ENCODE measurements around the gene F5.

Gene F5

GRCh38 chr1:169588112-169588511 lies 1.8 kb upstream of the F5 start:
- H3K27ac ChIP-seq = no peak overlapping the region
- TF ChIP-seq CTCF (IDR thresholded peaks at IDR 0.05) = no peak
- DNase-seq (ENCODE audit: low spot score) = no peak
- H3K4me3 ChIP-seq = no peak overlapping the region

DNA sequence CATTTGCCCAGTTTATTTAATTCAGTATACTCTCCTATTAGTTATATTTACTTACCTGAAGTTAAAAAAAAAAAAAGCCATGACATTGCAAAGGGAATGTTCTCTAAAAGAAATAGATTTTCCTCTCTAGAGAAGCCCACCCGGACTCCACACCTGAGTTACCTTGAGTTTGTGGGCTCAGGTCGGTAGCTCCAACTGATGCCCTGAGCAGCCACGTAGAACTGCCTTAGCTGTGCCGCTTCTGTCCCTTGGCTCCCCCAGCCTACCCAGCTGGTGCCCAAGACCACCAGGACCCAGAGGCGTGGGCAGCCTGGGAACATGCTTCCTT lies 250 bp downstream of the F5 start:
- TF ChIP-seq CTCF (IDR thresholded peaks at IDR 0.05) = no peak
- no peak for DNase-seq (ENCODE audit: low spot score)
- Histone ChIP-seq H3K27ac (no peak overlapping the region), H3K4me3 (peak overlapping the region; percentile 60)

DNA sequence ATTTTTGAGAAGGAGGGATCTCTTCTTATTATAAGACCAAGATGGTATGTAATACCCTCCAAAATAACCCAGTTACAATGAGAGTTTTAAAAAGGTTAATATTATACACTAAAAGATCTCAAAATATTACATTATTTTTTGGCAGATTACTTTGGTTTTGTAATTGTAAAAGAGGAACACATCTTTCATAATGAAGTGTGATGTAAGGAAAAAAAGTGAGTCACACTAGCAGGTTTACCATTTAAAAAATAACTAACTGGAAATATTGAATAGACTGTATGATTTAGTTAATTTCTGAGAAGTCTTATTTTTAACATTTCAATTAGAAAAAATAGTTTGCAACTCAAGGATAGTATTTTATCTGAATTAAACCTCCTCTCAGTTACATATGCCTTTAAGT lies 1.1 kb downstream of the F5 start:
- no peak overlapping the region for H3K27ac ChIP-seq
- no peak for TF ChIP-seq CTCF (IDR thresholded peaks at IDR 0.05)
- DNase-seq (ENCODE audit: low spot score) = no peak

GRCh38 chr1:169584483-169585144 lies 1.7 kb downstream of the F5 start:
- DNase-seq (ENCODE audit: low spot score) = no peak
- H3K4me3 ChIP-seq = no peak overlapping the region
- H3K27ac ChIP-seq = no peak overlapping the region
- TF ChIP-seq CTCF (IDR thresholded peaks at IDR 0.05) = no peak

More for the DNA sequence above, 1.1 kb downstream of the F5 start:
- no peak overlapping the region for H3K4me3 ChIP-seq

- no peak overlapping the region for H3K27ac ChIP-seq
- DNase-seq (ENCODE audit: low spot score) = no peak
- no peak for TF ChIP-seq CTCF (IDR thresholded peaks at IDR 0.05)
Observed at GRCh38 chr1:169577981-169578738, 8.1 kb downstream of the F5 start.

GRCh38 chr1:169576935-169577331 lies 9.3 kb downstream of the F5 start:
- Histone ChIP-seq H3K4me3 (no peak overlapping the region), H3K27ac (no peak overlapping the region)
- no peak for DNase-seq (ENCODE audit: low spot score)
- TF ChIP-seq CTCF (IDR thresholded peaks at IDR 0.05) = no peak

More at GRCh38 chr1:169577981-169578738, 8.1 kb downstream of the F5 start:
- no peak overlapping the region for H3K4me3 ChIP-seq

All from coronary artery (tissue), 2 donors.